Globus pallidus (tissue), 1 donor: ENCODE results near the gene CCDC69.
"Not testable (repeated sequence)": the region's sequence is repeated elsewhere in the genome, so short reads cannot be mapped to it uniquely, and the experiment has no call there.

Experiments used
- DNase-seq: peaks from one replicate; pipeline ENCODE4 v3.0.0-alpha.2; 2015; ENCODE audit warnings: low spot score

CCDC69 gene, protein sequence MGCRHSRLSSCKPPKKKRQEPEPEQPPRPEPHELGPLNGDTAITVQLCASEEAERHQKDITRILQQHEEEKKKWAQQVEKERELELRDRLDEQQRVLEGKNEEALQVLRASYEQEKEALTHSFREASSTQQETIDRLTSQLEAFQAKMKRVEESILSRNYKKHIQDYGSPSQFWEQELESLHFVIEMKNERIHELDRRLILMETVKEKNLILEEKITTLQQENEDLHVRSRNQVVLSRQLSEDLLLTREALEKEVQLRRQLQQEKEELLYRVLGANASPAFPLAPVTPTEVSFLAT

DNA sequence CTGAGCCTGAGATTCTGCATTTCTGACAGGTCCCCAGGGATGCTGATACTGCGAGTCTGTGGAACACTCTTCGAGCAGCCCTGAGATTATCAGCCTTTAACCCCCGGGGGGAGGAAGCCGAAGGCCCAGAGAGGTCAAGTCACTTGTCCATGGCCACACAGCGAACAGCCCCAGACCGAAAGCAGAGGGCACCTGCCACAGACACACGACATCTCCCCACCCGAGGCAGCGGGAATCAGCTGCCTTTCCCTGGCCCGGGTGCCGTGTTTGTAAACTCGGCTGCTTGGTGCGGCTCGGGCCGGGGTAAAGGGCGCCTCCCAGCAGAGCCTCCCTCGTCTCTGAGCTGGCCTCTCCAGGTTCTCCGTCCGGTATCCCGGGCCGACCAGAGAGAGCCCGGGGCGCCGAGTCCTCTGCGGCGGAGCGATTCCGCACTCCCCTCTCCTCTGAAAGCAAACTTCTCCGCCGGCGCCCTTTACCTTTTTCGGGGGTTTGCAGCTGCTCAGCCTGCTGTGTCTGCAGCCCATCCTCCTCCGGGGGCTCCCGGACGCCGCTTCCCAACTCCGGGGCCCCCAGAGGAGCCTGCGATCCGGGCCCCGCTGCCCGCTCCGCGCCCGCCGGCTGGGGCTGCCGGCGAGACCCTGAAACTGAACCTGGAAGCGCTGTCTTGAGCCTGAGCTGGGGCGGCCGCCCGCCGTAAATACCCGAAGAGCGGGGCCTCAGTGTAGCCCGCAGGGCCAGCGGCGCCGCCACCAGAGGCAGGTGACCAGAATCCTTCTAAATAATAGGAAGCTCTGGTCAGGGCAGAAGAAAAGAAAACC is at the start of gene CCDC69:
CCDC69 (minus strand) TSS at position 646 of the 818 bp plus-strand sequence; CDS start at position 524, 122 bp downstream.
- DNase-seq, result peak; percentile 48

DNA sequence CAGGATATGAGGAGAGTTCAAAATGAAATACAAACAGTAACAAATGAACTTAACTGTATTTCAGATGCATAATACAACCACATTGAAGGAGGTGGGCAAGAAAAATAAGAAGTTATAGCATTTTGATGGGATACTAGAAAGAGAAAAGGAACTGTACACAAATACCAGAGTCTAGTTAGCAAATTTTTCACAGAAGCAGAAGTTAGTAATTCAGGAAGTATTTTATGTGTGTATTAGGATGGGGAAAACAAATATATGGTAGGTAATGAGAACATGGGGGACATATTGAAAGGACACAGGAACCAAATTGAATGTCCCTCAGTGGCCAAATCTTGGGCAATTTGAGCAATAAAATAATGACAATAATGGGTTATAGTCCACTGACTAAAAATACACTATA is 47.4 kb upstream of the CCDC69 start:
- DNase-seq, result no peak

DNA sequence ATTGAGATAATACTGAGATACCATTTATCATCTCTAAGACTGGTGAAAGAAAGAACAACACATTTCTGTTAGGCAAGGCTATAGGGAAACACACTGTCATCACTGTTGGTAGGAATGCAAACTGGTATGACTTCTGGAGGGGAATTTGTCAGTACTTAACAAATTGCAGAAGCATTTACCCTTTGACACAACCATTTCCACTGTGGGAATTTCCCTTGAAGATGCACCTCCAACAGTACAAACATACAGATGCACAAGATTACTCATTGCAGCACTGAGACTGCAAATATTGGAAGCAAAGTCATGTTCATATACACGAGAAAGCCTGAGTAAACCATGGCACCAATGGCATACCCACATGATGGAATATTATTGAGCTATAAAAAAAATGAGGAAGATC is 46.7 kb upstream of the CCDC69 start:
- no peak for DNase-seq

DNA sequence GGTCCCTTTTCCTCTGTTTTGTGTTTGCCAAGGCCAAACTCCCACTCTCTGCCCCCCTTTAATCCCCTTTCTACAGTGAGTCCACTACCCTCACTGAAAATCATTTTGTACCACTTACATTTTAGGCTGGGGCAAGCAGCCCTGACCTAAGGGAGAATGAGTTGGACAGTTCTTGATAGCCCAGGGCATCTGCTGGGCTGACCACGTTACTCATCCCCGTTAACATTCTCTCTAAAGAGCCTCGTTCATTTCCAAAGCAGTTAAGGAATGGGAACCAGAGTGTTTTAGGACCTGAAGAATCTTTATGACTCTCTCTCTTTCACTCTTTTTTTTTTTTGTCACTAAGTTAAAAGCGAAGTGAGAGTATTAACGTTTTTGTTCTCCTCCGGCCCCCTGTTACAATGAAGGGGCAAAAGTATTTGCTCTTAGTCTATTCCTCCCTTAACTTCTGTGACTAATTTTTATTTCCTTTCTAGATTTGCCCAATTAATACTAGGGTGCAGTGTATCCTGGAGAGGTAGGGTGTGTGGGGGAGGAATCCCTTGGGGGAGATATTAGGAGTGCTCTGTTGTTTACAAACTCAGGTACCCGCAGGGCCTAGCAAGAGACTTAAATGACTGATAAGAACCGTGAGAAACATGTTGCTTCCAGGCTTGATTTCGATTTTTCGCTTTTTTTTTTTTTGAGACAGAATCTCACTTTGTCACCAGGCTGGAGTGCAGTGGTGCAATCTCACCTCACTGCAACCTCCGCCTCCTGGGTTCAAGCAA is 43.8 kb upstream of the CCDC69 start:
- DNase-seq, result no peak

DNA sequence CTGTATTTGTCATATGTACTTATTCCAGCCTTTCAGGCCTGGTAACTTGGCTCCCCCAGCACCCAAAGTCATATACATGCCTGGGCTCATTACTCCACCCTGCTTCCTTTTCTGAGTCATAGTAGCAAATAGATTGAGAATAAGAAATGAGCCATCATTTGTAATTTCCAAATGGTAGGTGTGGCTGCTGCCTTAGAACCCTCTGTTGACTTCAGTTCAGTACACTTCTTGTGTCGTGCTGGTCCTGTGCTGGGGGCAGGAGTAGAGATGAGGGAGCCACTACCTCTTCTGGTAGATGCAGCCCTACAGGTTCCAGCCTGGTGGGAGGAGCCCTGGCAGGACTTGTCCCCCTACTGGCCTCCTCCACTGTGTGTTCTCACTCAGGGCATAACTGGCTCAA is 40.2 kb upstream of the CCDC69 start:
- no peak for DNase-seq

DNA sequence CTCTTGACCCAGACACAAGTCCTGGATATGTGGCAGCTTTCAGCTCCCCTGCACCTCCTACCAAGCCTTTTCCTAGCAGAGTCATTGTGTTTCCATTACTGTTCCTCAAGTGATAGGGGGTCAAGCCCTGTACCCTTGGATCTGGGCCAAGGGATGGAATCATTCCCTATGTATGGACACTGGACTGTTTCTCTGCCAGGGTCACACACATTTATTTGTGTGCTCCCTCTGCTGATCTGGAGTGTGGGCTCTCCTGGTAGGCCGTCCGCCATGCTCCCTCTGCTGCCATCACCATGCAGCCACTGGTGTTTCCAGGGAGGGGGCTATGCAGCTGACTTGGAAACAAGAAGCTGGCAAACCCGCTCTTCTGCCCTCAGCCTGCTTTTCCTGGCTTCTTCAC is 38.6 kb upstream of the CCDC69 start:
- DNase-seq, result no peak

DNA sequence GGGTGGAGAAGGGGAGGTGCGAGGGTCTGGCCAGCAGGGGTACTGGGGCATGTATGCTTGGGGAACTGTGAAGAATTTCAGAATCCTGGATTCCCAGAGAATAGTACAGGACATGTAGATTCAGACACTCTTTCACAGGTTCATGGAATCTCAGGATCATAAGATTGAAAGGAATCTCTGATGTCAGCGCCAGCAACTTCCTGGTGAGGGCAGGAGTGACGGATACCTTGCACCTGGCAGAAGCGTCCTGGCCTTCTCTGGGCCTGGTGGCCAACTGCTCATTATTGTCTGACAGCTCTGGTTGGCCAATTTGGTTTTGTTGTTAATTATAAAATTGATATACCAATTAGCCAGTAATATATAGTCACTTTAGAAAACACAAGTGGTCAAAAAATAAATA is 36.0 kb upstream of the CCDC69 start:
- no peak for DNase-seq

DNA sequence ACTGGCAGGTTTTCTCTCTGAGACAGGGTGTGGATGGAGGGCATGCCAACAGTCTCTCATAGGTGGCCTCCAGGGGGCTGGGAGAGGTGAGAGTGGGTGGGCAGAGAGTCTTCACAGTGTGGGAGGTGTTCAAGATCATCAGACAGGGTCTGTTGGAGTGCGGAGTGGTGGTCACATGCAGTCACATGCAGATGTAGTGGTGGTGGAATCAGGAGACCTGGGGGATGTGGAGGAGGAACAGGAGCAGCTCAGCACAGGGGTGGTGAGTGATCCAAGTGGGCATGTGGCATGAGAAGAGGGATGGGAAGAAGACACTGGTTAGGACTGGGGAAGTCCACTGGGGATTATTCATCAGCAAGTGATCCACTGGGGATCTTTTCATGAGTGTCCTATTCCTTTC is 34.9 kb upstream of the CCDC69 start:
- DNase-seq, result no peak

DNA sequence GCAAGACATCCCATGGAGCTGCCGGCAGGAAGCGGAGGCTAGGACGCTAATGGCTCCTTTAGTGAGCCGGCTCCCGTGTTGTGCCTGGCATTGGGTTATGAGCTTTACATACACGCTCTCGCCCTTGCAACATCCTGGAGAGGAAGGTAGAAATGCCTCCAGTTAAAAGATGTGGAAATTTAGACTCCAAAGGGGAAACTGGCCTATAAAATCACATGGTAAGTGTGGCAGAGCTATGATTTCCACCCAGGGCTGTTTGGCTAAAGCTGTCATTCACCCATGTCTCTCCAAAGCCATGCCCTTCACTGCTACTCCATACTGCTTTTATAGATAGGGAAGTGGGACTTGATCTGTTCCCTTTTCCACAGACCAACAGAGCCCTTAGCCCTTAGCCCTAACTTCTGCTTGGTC is 34.3 kb upstream of the CCDC69 start:
- DNase-seq, result peak; percentile 29

DNA sequence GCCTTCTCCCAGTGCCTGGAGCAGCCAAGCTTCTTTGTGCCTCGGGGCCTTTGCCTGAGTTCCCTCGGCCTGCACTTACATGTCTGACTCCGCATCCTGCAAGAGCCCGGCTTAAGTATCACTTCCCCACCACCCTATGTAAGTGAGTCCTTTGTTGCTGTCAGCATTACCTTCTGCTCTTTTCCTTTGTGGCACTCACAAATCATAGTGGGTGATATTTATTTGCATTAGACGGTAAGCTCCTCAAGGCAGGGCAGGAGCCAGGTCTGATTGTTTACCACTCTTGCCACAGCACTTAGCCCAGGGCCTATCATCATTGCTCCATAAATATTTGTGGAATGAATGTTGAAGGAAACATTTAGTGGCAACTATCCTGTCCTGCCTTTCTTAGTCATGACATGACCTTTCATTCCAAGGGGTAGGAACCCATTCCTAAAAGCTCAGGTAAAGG is 33.9 kb upstream of the CCDC69 start:
- peak; percentile 38 for DNase-seq

DNA sequence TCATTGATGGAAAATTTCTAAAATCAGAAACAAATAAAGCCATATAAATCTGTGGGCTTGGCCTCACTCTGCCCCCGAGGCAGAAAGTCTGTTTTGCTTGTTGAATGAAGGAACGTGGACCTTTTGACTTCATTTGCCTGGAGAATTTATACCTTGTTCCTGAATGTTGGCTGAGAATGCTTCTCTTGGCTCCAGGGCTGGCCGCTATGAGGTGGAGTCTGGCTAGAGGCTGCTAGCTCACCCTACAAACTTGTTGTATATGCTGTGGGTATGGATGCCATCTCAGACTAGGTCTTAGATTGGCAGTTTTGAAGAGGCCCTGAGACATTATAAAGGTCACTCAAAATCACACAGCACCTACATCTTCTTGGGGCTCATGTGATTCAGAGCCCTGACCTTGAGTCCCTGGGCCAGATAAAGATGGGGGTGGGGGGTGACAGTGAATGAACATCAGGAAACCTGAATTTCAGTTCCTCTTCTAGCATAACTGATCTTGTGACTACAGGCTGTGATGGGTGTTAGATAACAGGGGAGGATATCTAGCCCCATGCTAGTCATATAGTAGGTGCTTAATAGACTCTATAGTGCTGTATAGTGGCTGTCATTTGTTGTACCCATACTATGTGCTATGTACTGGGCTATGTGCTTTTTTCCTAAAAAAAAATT is 31.9 kb upstream of the CCDC69 start:
- DNase-seq, result peak; percentile 17

DNA sequence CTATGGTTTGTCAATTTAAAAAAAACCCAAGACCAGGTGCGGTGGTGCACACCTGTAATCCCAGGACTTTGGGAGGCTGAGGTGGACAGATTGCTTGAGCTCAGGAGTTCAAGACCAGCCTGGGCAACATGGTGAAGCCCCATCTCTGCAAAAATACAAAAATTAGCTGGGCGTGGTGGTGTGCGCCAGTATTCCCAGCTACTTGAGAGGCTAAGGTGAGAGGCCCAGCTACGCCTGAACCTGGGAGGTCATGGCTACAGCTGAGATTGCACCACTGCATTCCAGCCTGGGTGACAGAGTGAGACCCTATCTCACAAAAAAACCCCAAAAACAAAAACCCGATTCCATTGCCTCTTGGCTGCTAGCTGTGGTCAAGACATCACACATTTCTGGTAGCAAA is 31.1 kb upstream of the CCDC69 start:
- DNase-seq, result not testable (repeated sequence)

DNA sequence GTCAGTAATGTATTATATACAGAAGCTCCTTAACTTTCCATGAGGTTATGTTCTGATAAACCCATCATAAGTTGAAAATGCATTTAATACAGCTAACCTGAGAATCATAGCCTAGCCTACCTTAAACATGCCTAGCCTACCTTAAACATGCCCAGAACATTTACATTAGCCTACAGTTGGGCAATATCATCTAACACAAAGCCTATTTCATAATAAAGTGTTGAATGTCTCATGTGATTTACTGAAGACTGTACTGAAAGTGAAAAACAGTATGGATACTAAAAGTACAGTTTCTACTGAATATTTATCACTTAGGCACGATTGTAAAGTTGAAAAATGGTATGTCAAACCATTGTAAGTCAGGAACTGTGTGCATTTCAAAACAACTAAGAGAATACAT is 30.7 kb upstream of the CCDC69 start:
- no peak for DNase-seq

DNA sequence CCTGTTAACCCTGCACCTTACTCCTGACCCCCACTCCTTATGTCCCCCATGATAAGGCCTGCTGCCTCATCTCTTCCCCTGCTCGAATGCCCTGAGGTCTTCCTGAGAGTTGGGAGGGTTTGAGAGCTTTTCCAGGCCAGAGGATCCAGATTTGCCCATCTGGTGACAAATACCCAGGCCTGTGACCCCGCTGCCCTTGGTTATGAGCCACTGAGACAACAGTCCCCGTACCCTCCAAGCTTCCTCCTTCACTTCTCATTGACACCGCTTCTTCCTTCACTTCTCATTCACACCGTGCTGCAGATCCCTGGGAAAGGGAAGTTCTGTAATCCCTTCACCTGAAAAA is 29.7 kb upstream of the CCDC69 start:
- no peak for DNase-seq

DNA sequence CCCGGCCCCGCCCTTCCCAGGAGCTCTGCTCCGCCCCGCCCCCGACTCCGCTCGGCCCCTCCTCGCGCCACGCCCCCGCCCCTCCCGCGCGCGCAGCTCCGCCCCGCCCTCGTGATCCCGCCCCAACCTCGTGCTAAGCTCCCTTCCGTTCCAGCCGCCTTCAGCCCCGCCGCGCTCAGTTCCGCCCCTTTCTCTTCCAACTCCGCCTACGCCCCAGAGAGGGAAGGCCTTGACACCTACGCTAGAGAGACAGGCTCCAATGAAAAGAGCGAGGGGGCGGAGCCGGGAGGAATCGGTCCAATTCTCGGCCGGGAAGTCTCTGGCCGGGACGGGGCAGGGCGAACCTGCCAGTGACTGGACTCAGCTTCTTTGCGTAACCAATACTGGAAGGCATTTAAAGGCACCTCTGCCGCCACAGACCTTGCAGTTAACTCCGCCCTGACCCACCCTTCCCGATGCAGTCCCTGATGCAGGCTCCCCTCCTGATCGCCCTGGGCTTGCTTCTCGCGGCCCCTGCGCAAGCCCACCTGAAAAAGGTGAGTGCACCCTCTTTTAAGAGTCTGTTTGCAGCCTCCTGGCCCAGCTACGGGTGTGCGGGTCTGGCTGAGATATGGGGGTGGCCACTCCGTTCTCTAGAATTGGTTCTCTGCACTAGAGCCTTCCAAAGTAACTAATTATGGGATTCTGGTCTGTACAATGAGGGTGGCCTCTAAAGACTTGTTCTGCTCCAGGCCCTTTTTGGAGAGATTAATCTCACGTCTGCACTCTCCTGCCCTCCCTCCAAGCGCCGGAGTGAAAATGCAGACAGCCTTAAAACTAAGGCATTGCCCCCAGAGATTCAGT is 29.1 kb upstream of the CCDC69 start, which contains the start of gene GM2A:
GM2A (plus strand) TSS at position 424 of the 843 bp plus-strand sequence; CDS start at position 456, 32 bp downstream.
- DNase-seq, result peak; percentile 99

DNA sequence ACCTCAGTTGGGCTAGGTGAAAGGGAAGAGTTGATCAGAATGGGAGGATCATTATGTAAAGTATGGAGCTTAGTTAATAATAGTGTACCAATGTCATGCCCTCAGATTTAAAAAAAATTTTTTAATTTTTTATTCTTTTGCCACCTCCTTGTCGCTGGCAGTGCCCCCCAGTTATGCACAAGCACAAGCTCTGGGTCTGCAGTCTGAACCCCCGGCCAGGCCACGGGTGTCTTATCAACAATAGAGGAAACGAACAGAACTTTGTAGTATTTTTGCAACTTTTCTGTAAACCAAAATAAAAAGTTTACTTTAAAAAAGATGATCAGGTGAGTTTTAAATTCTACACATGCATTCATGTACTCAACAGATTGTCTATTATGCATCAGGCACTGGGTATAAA is 27.7 kb upstream of the CCDC69 start:
- no peak for DNase-seq

DNA sequence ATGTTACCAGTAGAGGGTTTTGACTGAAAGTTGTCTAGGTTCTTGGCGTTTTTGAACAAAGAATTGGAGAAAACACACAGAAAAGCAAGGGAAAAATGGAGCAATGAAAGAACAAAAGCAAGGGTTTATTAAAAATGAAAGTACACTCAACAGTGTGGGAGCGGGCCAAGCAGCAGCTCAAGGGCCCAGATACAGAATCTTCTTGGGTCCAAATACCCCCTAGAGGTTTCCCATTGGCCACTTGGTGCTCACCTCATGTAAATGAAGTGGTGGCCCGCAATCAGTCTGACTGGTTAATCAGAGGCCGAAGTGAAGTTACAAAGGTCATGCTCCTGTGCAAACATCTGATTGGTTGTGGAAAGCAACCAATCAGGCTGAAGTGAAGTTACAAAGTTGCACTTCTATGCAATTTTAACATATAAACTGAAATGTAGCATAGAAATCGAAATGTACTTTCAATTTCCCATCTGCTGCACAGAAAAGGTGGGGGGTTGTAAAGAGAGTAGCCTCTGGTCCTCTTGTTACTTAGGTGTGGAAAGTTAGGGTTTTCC is 27.2 kb upstream of the CCDC69 start:
- DNase-seq, result no peak

DNA sequence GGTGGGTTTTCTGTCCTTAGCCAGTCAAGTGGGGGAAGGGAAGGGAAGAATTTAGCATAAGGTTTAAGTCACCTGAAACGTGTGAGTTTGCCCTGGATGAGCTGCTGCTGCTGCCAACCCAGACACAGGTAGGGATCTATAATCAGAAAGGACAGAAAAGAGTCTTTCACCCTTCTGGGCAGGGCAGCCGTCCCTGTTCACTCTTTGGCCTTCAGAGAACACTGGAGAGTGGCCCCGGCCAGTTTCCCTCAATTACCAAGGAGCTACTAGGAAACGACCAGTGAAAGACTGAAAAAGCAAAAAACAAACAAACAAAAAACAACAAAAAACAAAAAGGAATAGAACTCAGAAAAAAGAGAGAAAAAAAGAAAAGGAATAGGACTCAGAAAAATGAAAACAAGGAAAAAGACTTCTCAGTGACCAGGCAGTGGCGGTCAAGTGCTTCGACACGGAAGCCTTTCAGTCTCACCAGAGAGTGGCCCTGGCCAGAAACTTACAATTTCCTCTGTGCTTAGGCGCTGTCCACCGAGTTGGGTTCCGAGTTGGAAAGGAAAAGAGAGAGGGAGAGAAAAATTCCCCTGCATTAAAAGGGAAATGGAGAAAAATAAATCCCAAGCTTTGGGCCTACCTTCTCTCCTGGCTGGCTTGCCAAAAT is 26.6 kb upstream of the CCDC69 start:
- DNase-seq, result no peak

DNA sequence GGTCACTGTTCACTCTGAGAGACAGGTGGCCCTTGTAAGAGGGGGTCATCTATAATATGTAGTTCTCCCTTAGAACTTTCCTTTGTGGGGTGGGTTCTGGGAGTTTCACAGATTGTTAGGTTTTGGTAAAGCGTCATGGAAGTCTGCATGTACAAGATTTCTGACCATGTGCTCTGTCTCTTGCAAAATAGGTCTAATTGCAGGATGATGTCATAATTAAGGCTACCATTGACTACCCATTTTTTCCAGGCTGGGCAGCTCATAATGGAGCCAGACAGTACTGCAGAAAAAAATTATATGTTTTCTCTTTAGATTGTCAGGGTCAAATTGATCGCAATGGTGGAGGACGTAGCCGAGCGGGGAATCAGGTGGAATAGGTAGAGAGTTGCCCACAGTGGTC is 25.4 kb upstream of the CCDC69 start:
- no peak for DNase-seq

DNA sequence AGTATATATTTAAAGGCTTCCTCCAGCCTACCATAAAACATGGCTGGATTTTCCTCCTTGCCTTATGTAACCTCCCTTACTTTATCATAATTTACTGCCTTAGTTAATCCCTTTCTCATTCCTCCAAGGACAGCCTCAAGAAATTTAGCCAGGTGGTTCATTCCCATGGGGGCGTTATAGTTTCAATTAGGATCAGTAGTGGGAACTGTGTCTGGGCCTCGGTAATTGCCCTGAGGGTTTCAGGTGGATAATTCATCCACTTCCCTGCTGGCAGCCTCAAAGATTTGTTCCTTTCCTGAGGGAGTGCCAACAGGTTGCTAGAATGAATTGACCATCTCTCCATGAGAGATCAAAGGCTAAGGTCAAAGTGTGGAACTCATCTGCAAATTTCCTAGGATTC is 24.8 kb upstream of the CCDC69 start:
- no peak for DNase-seq
